Tibial nerve (tissue), 4 donors: Measurements from ENCODE around the gene RHBG. TPM values are rescaled to one million over a fixed set of nuclear protein-coding genes. Genes with fewer than 3 reads are reported as not detected.

Experiments
- DNase-seq, 2 donors: peaks; one replicate each; pipeline ENCODE4 v3.0.0-alpha.2; 2019; ENCODE audit warnings: low spot score in 2 of 2
- H3K27ac ChIP-seq, 4 donors: fragments of 200-600 bp; sonication (generic) in 3 of 4; one replicate each; pipeline ENCODE4 v1.5.1; 2017 to 2019; ENCODE audit warnings: mild to moderate bottlenecking in 1 of 4
- H3K27me3 ChIP-seq, 2 donors: fragments of 200-600 bp; sonication (generic) in 1 of 2; one replicate each; pipeline versions ENCODE4 v1.5.1 to v1.6.0; 2017 to 2019
- H3K36me3 ChIP-seq, 3 donors: fragments of 200-600 bp; sonication (generic); one replicate each; pipeline ENCODE4 v1.5.1; 2018 to 2019
- H3K4me1 ChIP-seq, 4 donors: fragments of 200-600 bp; sonication (generic) in 3 of 4; one replicate each; pipeline ENCODE4 v1.5.1; 2017 to 2019
- H3K4me3 ChIP-seq, 4 donors: fragments of 200-600 bp; sonication (generic) in 3 of 4; one replicate each; pipeline ENCODE4 v1.5.1; 2017 to 2019; ENCODE audit warnings: mild to moderate bottlenecking in 1 of 4, moderate library complexity in 1 of 4
- H3K9me3 ChIP-seq, 4 donors: fragments of 200-600 bp; sonication (generic) in 3 of 4; one replicate each; pipeline ENCODE4 v1.5.1; 2017 to 2019
- CTCF ChIP-seq, 5 experiments: fragments of 200-600 bp in 3 of 5; fragments of 450-650 bp in 2 of 5; sonication (generic) in 3 of 5; IDR thresholded peaks; one replicate each; pipeline ENCODE4 v1.5.1; 2016 to 2019; ENCODE audit warnings: antibody characterized with exemption in 5 of 5, mild to moderate bottlenecking in 3 of 5, moderate library complexity in 2 of 5
- EP300 ChIP-seq, 2 donors: sonication (generic); formaldehyde crosslinking; IDR thresholded peaks; one replicate each; pipeline ENCODE4 v1.6.1; 2017; ENCODE audit warnings: antibody characterized with exemption in 2 of 2, mild to moderate bottlenecking in 1 of 2
- POLR2A ChIP-seq, 2 donors: fragments of 450-650 bp; IDR thresholded peaks; one replicate each; pipeline ENCODE4 v1.6.1; 2017; ENCODE audit warnings: antibody characterized with exemption in 2 of 2, mild to moderate bottlenecking in 2 of 2, moderate library complexity in 2 of 2
- WGBS, 2 donors: methylation state at CpG; one replicate each; pipeline ENCODE4 v1.1.5; 2018; 5-methylcytosine and 5-hydroxymethylcytosine counted together
- total RNA-seq, 4 donors: library from RNA; depleted of rRNA; stranded (reverse); fragments of >200 nt; gene quantifications; one replicate each; pipeline ENCODE4 v1.1.0, GENCODE V29; 2016

Gene RHBG
- total RNA-seq, 4 donors from 2014 or later = not detected

- H3K36me3 ChIP-seq = peaks cover 0 to 33% (median 8%) of the 10 kb centered on the region in 3 donors
- H3K27me3 ChIP-seq = no peaks in the 10 kb centered on the region
- DNase-seq = no peak
- peak overlapping the region; percentile 64 to 88 (median 80) for H3K27ac ChIP-seq
- peak overlapping the region; percentile 59 to 81 (median 65) for H3K4me3 ChIP-seq
- TF ChIP-seq POLR2A (IDR thresholded peaks at IDR 0.05) (no peak), EP300 (IDR thresholded peaks at IDR 0.05) (no peak), CTCF (IDR thresholded peaks at IDR 0.05) (no peak)
- peaks cover 0 to 28% (median 11%) of the 10 kb centered on the region in 4 donors for H3K4me1 ChIP-seq
- 45% methylated on average over 34 of the region's 34 CpGs for WGBS, 2 donors
- H3K9me3 ChIP-seq = no peaks in the 10 kb centered on the region
Observed at GRCh38 chr1:156337052-156337887, 31.7 kb upstream of the RHBG start.

DNA sequence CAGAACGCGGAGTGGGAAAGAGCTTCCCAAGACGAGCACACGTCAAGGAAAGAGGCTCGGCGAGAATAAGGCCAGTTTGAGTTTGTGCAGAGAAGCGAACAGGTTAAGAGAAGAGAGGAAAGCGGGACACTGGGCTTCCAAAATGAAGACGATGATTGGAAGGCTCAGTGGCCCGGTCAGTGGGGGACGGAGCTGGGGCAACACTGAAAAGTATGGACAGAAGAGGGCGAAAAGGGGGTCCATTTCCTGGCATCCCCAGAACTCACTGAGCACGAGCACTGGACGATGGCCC lies 31.2 kb upstream of the RHBG start:
- Histone ChIP-seq H3K9me3 (no peaks in the 10 kb centered on the region), H3K27me3 (no peaks in the 10 kb centered on the region), H3K36me3 (peaks cover 0 to 28% (median 2%) of the 10 kb centered on the region in 3 donors), H3K4me3 (peak overlapping the region; percentile 59 to 81 (median 65)), H3K4me1 (peaks cover 0 to 28% (median 11%) of the 10 kb centered on the region in 4 donors), H3K27ac (peak overlapping the region; percentile 64 to 88 (median 80))
- TF ChIP-seq CTCF (IDR thresholded peaks at IDR 0.05) (no peak), EP300 (IDR thresholded peaks at IDR 0.05) (no peak), POLR2A (IDR thresholded peaks at IDR 0.05) (no peak)
- 0% methylated on average over 14 of the region's 14 CpGs for WGBS, 2 donors
- DNase-seq = no peak

DNA sequence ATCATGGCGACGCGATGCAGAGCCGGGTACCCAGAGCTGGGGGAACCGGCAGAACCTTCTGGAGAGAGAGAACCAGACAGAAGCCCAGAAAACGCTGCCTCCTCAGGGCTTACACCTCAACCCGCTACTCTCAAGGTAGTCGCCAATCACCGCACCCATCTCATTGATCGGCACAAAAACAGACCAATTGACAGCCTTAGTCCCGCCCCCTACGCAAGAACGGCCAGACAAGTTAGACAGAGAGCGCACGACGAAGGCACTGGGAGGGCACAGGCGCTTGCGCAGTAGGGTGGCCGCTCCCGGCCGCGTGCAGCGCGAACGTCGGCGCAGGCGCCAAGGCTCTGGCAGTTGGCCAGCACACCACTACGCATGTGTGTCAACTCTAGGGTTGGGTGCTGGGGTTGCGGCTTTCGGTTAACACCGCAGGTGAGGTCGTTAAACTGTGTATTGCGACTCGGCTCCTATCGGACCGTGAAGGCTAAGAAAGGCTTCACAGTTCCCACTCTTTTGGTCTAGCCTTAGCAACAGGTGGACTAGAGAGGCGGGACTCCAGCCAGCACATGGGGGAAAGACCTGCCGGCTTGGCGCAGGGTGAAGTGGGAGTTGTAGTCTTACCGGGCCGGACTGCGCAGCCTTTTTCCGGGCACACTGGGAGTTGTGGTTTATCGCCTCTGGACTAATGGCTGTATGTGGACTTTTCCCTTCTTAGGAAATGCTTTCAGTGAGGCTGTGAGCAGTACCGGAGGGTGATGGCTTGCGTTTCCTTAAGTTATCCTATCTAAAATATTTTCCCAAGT lies 30.6 kb upstream of the RHBG start, which contains the start of the genes CCT3 and TSACC:
Gene CCT3 (minus strand): TSS at position 113 of the 797 bp plus-strand sequence. CDS start 108 bp downstream, at position 5.
Gene TSACC (plus strand): TSS at position 347 of the 797 bp plus-strand sequence. CDS start 1,232 bp downstream, outside the sequence.
- H3K9me3 ChIP-seq = no peaks in the 10 kb centered on the region
- TF ChIP-seq POLR2A (IDR thresholded peaks at IDR 0.05) (peak; percentile 44 to 65), CTCF (IDR thresholded peaks at IDR 0.05) (peak in 1 of 5 experiments; percentile 26), EP300 (IDR thresholded peaks at IDR 0.05) (peak; percentile 68 to 78)
- H3K4me1 ChIP-seq = peaks cover 0 to 28% (median 11%) of the 10 kb centered on the region in 4 donors
- peaks cover 0 to 22% (median 0%) of the 10 kb centered on the region in 3 donors for H3K36me3 ChIP-seq
- H3K4me3 ChIP-seq = peak within 1 kb of the TSS; percentile 59 to 81 (median 65)
- H3K27ac ChIP-seq = peak within 1 kb of the TSS; percentile 64 to 88 (median 80)
- WGBS, 2 donors = 1% methylated on average over 36 to 46 of the region's 47 CpGs
- peak; percentile 99 to 100 for DNase-seq
- no peaks in the 10 kb centered on the region for H3K27me3 ChIP-seq

DNA sequence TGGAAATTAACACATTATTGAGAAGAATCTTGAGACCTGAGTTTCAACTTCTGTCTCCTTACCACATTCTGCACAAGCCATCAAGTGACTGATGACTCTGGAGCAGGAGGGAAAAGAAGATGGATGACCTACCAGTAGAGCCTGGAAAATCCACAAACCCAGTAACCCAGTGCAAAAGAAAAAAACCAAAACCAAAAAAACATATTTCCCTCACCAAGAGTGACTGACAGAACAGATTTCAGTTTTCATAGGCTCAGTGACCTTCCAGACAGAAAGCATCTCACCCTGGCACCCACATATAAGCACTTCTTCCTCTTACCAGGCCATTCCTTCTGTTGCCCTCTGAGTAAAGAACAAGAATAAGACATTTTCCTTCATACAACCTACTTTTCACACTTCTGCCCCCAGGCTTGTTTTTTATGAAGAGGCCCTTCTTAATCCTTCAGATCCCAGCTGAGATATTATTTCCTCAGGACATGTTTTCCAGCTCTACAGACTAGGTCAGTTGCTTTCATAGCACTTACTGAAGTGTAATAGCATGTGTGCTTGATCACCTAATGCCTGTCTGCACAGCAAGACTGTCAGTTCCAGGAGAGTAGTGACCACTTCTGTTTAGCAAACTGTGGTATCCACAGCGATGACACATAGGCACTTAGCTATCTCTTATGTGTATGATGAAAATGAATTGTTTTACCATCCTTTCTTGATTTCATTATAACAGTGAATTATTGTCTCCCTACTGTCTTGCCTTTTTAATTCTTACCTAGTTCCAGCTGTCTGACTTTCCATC lies 26.6 kb upstream of the RHBG start:
- WGBS, 2 donors = 86 to 90% methylated on average over 1 of the region's 1 CpG
- Histone ChIP-seq H3K4me3 (no peak overlapping the region), H3K27ac (no peak overlapping the region), H3K9me3 (no peaks in the 10 kb centered on the region), H3K4me1 (peaks cover 0 to 1% (median under 1%) of the 10 kb centered on the region in 4 donors), H3K27me3 (peaks cover 0 to 5% of the 10 kb centered on the region in 2 donors), H3K36me3 (no peaks in the 10 kb centered on the region)
- TF ChIP-seq POLR2A (IDR thresholded peaks at IDR 0.05) (no peak), CTCF (IDR thresholded peaks at IDR 0.05) (no peak), EP300 (IDR thresholded peaks at IDR 0.05) (no peak)
- DNase-seq = no peak
